Bronchial epithelial cell (primary cell): ENCODE results near the gene ADAMTS3. TPM values are rescaled to one million over a fixed set of nuclear protein-coding genes. Genes with fewer than 3 reads are reported as not detected.

Experiments
- DNase-seq: peaks from one replicate; pipeline ENCODE4 v3.0.0-alpha.2; 2010; ENCODE audit warnings: low read depth
- FAIRE-seq: peaks from 2 replicates; lab custom pipeline; 2011; peaks lifted over from hg19 to GRCh38; lab: Jason Lieb, UNC
- H3K27me3 ChIP-seq: 2 replicates; pipeline ENCODE4 v1.5.1; 2011; ENCODE audit warnings: low read length; ENCODE audit not compliant: control insufficient read depth, insufficient read depth
- H3K36me3 ChIP-seq: 2 replicates; pipeline ENCODE4 v1.5.1; 2011; ENCODE audit warnings: low read length; ENCODE audit not compliant: control insufficient read depth, insufficient read depth
- H3K4me3 ChIP-seq: 2 replicates; pipeline ENCODE4 v1.5.1; 2011; ENCODE audit warnings: mild to moderate bottlenecking, low read depth, low read length, control low read depth
- total RNA-seq: library from RNA; depleted of rRNA; stranded (reverse); fragments of >200 nt; gene quantifications from 2 replicates; pipeline ENCODE4 v1.2.1, GENCODE V29; 2014
- TF ChIP-seq, protein P1 (sequence below): IDR thresholded peaks from 2 replicates; pipeline ENCODE4 v1.5.1; 2011; ENCODE audit warnings: mild to moderate bottlenecking, moderate library complexity, low read length, control low read depth, inconsistent platforms; ENCODE audit not compliant: insufficient read depth, severe bottlenecking

ADAMTS3 gene
- total RNA-seq, 1 donor from 2014 or later = 0.79 TPM

DNA sequence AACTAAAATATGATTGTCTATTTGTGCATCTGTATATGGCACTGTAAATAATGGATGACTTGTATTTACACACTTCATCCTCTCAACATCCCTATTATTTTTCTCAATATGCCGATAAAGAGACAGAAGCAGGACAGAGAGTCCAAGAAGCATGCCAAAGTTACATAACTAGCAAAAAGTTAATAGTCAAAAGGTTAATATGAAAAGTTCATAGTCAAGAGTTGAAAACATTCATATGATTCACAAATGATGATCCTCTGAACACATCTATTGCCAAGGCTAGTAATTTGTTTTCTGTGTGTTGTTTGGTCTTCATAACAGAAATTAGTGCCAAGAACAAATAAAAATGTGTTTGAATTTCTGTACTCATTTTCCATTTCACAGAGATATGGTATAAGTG, 231.0 kb downstream of the ADAMTS3 start:
- Histone ChIP-seq H3K4me3 (no peak overlapping the region), H3K36me3 (no peaks in the 10 kb centered on the region), H3K27me3 (no peaks in the 10 kb centered on the region)
- FAIRE-seq = no peak
- DNase-seq = no peak
- TF ChIP-seq, protein P1, sequence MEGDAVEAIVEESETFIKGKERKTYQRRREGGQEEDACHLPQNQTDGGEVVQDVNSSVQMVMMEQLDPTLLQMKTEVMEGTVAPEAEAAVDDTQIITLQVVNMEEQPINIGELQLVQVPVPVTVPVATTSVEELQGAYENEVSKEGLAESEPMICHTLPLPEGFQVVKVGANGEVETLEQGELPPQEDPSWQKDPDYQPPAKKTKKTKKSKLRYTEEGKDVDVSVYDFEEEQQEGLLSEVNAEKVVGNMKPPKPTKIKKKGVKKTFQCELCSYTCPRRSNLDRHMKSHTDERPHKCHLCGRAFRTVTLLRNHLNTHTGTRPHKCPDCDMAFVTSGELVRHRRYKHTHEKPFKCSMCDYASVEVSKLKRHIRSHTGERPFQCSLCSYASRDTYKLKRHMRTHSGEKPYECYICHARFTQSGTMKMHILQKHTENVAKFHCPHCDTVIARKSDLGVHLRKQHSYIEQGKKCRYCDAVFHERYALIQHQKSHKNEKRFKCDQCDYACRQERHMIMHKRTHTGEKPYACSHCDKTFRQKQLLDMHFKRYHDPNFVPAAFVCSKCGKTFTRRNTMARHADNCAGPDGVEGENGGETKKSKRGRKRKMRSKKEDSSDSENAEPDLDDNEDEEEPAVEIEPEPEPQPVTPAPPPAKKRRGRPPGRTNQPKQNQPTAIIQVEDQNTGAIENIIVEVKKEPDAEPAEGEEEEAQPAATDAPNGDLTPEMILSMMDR = no peak

DNA sequence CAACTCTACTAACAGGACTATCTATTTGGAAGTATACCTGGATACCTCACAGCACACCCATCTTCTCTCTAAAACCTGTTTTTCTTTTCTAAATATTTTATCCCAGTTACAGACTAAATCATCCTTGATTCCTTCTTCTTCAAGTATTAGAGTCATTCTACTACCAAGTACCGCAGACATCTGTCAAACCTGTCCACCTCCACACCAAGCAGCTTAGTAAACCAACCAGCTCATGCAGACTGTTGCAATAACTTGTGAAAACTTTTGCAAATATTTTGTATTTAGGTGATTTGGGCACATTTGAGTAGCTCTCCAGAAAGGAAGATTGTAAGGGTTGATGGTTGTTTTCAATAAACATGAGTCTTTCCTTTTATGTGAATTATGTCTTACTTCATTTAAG, 238.6 kb downstream of the ADAMTS3 start:
- no peak for DNase-seq
- no peak overlapping the region for H3K4me3 ChIP-seq
- no peak for FAIRE-seq
- TF ChIP-seq, protein P1 = no peak
- H3K36me3 ChIP-seq = no peaks in the 10 kb centered on the region
- H3K27me3 ChIP-seq = no peaks in the 10 kb centered on the region

DNA sequence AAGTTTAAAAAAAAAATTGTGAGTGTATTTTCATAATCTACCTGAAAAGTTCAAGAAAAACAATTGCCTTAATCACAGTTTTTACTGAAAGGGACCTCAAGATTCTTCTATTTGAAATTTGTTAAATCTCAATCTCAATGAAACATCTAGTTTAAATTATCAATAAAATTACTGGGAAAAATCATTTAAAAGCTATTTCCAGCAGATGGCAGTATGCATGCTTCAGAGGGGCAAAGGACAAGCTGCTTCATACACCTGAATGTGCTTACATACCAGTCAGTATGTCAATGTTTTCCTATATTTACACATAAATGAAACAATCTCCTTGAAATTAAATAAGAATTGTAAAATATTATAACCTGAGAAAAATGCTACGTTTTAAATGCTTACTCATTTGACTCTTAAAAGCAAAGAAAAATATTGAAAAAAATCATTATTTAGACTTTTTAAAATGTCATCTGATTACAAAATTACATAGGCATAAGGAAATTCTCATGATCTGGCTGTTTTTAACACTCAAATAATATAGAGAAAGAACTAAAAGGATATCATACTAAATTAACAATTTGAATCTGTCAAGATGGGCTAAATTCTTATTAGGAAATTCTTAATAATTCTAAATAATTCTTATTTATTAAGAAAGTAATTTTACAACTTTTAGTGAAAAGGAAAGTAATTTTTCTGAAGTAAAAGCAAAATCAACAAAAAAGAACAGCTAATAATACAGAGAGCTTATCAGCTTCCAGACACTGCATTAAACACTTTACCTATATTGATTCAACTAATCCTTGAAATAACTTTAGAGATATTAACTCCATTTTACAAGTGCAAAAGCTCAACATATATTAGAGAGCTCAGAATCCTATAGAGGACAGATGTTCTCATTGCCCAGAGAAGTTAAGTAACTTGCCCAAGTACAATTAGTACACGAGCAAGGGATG, 242.1 kb downstream of the ADAMTS3 start:
- FAIRE-seq (no peak), DNase-seq (peak; percentile 67)

DNA sequence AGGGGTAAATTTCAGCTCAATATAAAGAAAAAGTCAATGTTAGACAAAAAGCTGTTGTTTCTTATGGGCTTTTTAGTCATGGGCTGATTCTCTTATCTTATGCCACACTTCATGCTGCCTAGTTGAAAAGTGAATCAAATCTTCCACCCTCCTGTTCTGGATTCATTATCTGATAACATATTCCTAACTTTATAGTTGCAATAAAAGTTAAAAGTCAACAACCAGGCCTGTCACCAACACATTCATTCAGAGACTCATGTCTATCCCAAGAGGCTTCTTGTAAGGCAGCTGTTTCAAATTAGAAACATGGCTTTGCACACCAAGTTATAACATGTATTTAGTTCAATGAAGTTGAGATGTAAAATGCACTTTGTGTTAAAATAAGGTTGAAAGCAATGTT, 243.8 kb downstream of the ADAMTS3 start:
- H3K4me3 ChIP-seq = no peak overlapping the region
- no peaks in the 10 kb centered on the region for H3K36me3 ChIP-seq
- no peak for DNase-seq
- FAIRE-seq = no peak
- TF ChIP-seq, protein P1 = no peak
- no peaks in the 10 kb centered on the region for H3K27me3 ChIP-seq

More for the DNA sequence above, 242.1 kb downstream of the ADAMTS3 start:
- Histone ChIP-seq H3K4me3 (no peak overlapping the region), H3K27me3 (no peaks in the 10 kb centered on the region), H3K36me3 (no peaks in the 10 kb centered on the region)
- TF ChIP-seq, protein P1 = peak; percentile 35

DNA sequence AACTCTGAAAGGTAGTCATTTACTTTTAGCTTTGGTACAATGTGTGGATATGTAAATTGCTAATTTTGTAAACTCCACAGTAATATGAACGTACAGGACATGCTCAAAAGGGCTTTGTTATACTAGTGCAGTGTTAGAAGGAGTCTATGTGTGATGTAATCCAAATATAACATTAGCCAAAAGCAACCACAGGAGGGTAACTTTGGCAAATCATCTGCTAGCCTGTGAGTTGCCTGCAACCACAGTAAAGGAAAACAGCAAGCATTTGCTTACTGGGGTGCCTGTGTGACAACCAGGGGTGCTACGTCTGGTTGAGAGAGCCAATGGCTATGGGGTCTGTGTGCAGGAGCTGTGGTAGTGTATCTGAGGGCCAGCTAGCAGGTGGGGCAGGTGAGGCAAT, 245.8 kb downstream of the ADAMTS3 start:
- Histone ChIP-seq H3K27me3 (no peaks in the 10 kb centered on the region), H3K4me3 (no peak overlapping the region), H3K36me3 (no peaks in the 10 kb centered on the region)
- FAIRE-seq (no peak), DNase-seq (no peak)
- TF ChIP-seq, protein P1 = no peak
